ENCODE data around the gene ADARB2.
"Not testable (repeated sequence)": the region's sequence is repeated elsewhere in the genome, so short reads cannot be mapped to it uniquely, and the experiment has no call there.

The ADARB2 gene

DNA sequence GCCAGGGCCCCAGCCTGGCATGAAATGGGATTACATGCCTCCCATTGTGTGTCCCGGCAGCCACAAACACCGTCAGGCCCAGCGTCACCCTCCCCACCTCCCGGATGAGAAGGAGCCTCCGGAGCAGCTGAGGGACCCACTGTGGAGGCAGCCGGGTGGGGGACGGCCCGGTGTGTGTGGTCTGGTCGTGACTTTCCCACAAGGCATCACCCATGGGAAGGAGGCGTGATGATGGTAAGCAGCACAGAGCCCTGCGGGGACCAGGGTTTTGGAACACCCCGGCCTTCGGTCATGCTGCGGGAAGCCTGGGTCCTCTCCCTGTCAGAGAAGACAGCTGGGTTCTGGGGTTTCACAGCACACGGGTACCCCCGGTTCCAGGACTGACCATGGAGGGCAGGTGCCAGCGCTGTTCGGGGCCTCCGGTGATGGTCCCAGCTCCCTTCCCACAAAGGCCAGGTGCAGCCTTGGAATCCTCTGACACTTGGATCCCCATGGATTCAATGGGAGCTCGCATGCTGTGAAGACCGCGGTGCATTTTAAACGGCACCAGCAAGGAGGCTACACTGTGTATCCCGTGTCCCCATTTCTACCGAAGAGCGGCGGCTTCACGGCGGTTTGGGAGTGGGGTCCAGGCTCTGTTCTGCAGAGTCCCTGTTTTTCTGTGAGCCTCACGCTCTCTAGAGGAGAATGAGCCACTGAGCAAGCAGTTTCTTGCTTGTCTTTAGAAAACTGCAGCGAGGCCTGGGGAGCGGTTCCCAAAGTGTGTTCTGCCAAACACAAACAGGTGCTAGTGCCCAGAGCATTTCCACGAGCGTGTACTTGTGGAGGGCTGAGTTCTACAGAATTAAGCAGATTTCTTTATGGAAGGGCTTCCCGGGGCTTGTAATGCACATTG lies 336.0 kb downstream of the ADARB2 start:
- no peak for DNase-seq

DNA sequence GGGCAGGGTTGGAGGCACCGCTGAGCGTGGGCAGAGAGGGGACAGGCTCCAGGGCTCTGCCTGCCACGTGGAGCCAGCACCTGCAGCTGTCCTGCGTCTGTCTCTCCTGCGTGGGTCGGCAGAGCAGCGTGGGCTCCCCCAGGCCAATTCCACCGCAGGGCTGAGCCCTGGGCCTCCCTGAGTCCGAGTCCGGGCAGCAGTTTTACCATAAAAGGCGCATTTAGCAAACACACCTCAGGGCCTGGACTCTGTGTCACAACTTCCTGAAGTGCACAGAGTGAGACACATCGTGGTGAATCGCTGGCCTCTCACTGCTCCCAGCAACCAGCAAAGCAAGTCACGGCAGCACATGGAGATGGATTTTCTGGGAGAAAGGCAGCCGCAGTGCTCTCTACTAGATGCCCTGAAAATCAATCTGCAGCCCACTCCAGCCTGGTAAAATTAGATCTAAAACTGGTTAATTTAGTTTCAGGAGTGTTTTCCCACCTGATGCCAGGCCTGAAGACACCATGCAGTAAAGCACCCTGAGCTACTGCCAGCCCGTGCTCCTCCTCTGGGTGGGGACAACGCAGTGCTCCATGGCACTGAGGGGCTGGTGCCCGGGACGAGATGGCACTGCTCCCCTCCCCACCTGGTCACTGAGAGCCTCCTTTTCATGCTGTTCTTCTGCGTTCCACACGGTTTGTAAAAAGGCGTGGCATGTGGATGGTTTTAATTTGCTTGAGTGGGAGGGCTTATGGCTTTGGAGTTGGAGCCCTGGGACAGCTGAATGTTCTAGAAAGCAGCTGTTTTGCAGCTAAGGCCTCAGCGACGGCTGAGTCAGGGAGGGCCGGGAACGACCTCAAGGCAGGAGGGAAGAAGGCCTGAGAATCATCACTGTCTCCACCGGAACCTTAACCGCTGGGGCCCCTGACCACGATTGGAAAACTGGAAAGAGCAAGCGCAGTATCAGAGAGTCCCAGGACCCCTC lies 336.9 kb downstream of the ADARB2 start:
- DNase-seq: no peak

DNA sequence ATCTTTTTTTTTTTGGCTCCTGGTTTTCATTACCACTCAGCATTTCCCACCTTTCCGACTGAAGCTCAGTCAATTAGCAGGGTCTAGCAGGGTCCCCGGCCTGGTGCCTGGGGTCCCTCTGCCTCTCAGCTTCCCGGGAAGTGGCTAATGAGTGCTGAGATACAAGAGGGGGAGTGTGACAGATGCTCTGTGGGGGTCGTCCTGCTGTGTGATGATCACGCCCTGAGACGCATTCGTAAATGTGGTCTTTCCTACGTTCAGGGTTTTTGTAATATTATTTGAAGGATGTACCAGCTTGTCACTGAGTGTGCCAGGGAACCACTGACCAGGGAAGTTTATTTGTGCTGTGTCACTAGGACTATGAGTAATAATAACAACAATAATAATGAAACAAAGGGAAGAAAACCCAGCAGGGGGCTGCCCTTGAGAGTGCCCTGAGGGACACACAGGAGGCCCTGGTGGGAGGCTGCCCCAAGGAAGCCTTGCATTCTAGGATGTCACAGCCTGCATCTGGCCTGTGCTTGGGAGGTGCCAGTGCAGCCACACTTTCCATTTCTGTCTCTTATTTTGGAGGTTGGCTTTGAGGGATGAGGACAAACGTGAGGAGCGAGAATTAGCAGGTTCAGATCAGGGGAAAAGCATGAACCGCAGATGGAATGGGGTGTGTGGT lies 337.8 kb downstream of the ADARB2 start:
- DNase-seq: no peak

DNA sequence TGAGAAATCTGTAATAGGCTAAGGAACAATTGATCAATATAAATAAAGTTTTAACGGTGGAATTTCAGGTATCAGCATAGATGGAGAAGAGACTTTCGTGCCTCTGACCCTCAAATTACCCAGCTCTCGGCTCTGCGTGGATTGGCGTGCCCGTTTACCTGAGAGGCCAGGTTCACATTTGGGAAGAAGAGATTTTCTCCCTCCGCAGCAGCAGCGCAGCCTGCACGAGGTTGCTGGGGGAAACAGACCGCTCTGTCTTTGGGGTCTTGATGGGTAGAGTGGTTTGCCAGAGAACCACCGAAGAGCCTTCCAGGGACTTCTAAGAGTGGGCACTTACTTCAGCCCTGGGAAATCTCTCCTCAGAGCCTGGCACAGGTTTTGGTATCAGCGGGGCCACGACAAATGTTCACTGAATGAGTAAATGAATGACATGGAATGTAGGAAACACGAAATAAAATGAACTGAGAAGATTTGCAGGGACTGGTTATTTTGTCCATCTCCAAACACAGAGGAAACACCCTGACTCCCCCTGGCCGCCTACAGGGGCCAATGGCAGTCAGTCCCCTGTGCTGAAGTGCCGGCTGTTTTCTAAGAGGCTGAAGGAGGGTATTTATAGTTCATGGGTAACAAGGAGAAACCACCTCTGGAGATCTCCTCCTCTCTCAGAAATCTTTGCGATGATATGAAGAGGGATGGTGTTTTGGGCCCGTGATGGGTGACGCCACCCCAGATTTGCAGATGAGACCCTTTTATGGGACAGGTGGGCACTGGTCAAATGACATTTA lies 338.5 kb downstream of the ADARB2 start:
- DNase-seq: no peak

DNA sequence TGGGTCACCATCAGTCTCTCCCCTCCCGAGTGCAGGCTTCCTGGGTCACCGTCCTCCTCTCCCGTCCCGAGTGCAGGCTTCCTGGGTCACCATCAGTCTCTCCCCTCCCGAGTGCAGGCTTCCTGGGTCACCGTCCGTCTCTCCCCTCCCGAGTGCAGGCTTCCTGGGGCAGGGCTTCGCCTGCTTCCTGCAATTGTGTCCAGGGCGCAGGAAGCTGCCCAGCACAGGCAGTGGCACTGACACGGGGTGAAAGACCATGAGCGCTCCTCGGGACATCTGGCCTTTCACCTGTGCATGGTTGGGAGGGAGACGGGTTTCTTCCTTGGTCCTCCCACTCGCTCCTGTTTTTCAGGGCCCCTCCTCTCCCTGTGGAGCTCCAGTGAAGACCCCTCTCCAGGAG lies 339.2 kb downstream of the ADARB2 start:
- not testable (repeated sequence) for DNase-seq

DNA sequence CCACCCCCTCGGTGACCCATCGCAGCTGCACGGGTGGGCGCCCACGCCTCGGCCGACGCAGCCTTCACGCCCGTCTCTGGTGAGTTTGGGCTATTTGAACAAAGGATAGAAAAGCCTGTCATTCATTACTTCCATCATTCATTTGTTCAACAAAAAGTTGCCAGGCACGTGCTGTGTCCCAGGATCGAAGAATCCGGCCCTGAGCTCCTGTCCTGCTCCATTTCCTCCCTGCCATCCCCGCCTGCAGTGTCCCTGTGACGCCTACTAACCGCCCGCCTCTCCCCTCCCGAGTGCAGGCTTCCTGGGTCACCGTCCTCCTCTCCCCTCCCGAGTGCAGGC lies 341.1 kb downstream of the ADARB2 start:
- no peak for DNase-seq

DNA sequence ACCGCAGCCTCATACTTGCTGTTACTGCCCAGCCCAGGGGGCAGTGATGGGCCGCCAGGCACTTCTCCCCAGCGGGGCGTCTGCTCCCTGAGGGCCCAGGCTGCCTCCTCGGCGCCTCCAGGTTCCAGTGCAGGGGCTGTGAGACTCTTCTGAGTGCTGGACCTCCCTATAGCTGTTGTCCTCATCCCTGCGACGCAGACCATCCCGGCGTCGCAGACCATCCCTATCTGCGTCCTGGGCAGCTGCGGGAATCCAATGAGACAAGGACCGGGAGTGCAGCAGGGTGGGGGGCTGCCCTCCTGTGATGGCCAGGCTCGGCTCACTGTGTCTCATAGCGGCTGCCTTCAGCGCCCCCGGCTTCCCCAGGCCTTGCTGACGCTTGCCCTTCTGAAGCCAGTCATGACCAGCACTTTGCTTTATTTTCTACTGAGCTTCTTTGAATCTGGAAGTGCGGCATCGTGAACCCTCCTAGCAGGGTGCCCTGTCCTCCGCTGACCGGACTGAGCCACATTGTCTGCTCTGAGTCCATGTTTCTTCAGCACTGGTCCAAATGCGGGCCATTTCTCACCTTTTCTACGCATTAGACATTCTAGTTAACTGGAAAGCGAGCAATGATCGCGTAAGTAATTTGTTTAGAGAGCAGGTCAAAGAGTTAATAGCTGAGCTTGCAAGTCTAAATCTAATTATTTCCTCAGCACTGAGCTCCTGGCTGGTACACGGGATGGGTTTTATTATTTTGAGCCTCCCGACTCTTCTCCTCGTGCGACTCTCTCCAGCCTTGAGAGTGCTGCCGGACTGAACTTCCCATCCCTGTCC lies 341.6 kb downstream of the ADARB2 start:
- no peak for DNase-seq

DNA sequence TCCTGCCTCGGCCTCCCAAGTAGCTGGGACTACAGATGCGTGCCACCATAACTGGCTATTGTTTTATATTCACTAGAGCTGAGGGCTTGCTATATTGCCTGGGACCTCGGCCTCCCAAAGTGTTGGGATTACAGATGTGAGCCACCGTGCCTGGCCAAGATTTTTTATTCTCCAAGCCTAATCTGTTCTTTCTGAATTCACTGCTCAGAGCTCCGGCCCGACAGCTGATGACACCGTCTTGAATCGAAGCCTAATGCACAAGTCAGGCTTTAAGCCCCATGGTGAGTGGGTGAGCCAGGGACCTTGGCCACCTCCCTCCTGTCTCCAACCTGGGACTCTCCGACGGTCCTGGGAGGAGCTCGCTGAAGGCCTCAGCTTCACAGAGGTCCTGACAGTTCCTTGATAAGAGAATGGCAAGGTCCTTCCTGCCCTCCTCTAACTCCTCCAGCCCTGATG lies 342.3 kb downstream of the ADARB2 start:
- no peak for DNase-seq

DNA sequence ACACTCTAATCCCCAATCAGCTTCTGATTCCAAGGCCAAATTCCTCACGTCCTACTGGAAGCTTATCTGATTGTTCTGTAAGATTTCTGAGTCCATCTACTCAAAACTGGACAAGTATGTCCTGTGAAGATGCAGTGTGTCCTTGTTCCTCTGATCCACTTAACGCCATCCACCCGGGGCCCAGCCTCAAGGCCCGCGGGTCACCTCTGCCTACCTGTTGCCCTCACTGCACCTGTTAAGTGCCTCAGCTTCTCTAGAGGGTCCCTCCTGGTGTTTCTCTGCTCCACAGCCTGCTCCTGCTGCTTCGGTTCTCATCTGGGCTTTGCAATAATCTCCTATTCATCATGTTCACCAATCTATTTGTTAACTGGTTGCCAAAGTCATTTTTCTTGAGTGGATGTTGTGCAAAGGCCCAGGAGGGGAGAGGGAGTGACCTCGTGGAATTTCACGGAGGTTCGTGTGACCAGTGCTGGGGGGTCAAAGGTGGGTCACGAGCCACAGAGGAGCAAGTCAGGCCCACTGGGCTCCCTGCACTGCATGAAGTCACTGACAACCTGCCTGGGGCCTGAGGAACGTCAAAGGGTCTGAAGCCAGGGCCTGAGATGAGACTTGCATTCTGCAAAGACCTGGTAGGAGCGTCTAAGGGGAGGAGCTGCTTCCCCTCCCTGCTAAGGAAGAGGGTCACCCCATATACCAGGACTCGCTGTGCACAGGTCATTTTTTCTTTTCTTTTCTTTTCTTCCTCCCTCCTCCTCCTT lies 343.0 kb downstream of the ADARB2 start:
- no peak for DNase-seq

DNA sequence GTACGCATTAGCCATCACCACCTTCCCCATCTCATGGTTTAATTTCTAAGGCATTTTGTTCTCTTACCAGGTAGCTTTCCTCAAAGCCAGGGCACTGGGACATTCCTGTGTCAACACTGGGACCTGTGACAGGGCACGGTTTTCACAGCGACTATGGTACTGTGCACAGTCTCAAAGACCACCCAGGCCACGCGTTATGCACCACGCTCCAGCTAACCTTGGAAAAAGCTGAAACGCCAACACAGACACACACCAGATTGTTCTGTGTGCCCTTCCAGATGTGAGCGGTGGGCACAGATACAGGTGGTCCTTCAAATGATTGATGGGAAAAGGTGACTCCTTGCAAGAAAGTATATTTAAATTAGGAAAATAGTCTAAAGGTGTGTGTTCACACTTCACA lies 343.8 kb downstream of the ADARB2 start:
- DNase-seq: no peak

DNA sequence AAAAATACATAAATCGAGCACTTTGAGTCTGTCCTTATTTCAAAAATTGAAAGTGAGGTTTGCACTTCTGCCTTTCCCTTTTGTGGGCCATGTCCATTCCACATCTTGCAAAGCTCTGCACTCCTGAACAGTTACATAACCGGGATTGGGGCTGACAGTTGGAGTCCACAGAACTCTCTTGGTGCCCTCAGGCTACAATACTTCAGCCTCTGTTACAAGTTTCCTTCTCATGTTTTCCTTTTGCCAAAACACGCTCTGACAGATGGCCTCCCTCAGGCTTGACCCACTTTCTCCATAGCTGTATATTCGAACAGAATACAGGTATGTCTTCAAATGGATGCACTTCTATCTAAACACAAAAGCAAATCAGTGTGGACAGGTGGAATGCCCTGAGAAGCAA lies 345.2 kb downstream of the ADARB2 start:
- DNase-seq: no peak

DNA sequence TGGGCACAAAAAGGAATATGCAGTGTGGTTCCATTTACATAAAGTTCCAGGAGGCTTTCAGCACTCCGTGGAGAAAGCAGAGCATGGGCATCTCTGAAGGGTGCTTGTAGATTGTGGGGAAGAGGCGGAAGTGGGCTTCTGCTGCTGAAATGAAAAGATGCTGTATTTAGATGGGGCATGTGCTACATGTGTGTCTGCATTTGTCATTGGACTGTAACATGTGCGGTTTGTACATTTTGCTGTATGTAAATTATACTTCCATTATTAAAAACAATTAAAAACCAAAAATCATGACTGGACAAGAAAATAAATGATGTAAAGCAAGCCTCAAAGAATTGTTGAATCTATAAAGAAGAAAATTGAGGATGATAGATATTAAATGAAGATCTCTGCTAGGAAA lies 347.1 kb downstream of the ADARB2 start:
- DNase-seq: no peak

DNA sequence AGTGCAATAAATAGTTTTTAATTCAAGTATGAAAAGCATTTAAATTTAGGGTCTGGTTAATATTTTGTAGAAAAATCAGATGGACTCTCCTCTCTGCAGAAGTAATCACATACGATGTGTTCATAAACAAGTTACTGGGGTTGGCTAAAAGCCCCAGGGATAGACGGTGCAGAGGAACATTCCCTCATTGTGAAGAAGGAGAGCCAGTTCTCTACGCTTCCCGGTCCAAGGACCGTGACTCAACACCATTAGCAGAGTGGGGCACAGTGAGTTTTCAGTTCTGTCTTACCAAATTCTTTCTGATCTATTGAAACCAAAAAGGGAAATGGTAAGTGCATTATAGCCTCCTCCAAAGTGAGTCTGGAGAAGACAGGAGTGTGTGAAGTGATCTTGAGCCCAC lies 353.3 kb downstream of the ADARB2 start:
- DNase-seq: no peak

DNA sequence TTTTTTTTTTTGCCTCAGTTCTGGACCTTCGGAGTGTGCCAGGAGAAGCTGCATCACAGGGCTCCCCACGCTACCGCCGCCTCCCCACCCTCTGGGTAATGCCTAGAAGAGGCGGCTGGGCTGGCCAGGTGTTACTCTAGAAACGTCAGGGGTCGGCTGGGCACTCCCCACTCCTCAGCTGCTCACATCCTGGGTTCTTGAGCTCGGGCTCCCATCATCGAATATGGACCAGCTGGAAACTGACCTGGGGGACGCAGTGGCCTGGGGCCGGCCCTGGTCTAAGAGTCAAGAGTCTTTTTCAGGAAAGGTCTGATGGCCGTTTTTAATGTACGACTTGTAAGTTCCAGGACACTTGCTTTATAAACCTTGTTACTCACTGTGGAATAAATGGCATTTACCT lies 354.6 kb downstream of the ADARB2 start:
- no peak for DNase-seq

DNA sequence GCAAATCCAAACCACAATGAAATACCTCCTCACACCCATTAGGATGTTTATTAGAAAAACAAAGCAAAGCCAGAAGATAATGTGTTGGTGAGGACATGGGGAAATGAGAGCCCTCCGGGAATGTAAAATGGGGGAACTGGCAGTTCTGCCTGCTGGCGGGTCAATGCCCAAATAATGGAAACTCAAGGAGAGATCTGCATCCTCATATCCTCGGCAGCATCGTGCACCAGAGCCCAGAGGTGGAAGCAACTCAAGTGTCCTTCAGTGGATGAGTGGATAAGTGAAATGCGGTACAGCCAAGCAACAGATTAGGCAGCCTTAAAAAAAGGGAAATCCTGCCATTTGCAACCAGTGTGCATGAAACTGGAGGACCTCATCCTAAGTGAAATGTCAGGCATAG lies 356.0 kb downstream of the ADARB2 start:
- DNase-seq: no peak

DNA sequence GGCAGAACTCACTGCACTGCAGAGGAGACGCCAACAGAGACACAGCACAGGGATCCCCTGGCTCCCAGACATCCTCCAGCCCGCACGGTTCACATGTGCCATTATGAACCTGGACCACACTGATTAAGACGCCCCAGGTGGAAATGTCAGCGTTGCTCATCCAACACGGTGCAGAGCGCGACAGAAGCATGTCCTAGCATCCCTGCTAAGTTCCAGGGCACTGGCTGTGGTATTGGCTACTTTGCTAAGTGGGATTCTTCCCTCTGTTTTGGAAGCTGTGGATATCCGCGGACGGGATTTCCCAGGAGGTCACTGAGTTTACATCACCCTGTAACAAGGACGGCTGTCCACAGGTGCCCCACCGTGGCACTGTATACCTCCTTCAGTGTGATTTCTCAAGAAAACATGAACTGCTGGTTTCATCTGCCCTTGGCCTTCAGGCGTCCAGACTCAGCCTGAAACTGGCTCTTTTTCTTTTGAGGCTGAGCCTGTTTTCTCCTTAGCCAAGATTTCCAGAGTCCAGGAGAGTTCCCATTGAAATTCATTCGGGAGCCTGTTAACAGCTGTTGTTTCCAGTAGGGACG lies 357.1 kb downstream of the ADARB2 start:
- DNase-seq: no peak

DNA sequence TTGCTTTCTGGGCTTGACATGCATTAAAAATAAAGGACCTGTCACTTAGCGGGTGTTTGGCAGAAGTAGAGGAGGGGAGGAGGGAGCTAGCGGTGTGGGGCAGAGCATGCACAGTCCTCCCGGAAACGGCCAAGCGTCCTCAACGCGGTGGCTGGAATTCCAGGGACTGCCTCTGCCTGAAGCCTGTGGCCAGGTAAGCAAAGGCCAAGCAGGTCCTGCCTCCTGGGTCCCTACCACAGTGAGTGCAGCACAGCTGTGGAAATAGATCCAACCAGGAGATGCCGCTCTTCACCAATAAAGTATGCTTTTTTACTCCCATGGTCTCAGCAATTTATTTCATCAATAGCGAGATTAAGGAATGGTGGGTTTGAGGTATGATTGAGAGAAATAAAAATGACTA lies 357.7 kb downstream of the ADARB2 start:
- DNase-seq: no peak

DNA sequence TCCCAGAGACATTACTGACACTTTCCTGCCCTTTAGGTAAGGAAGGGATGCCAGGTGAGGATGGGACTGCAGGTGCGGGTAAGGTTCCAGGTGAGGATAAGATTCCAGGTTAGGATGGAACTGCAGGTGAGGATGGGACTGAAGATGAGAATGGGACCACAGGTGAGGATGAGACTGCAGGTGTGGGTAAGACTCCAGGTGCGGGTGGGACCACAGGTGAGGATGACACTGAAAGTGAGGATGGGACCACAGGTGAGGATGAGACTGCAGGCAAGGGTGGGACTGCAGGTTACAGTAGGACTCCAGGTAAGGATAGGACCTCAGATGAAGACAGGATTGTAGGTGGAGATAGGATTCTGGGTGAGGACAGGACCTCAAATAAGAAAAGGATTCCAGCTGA lies 358.9 kb downstream of the ADARB2 start:
- no peak for DNase-seq

DNA sequence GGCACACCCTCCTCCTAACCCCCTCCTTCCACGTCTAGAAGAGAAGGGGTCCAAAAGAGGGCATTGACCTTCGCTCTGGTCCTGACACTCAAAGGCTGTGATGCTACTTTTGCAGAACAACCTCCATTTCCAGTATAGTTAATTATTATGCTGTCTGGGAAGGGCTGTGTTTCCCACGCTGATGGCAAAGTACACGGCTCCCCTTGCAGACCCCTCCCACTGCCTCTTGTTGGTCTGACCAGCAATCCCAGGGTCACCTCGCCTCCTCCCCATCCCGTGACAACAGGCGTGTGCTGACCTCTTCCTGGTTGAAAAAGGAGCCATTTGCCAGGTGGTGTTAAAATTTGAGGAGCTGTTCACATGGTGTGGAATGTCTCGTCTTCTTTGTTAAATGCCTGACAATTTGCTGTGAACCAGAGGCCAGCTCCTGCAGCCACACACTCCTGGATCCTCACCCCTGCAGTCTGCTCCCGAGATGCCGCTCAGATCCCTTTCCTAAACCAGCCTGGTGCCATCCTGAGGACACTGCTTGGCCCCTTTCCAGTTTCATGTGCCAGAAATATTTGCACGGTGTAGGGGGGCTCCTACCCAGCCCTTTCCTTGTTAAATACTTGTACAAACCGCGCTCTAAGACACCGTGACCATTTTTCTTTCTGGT lies 359.5 kb downstream of the ADARB2 start:
- no peak for DNase-seq

DNA sequence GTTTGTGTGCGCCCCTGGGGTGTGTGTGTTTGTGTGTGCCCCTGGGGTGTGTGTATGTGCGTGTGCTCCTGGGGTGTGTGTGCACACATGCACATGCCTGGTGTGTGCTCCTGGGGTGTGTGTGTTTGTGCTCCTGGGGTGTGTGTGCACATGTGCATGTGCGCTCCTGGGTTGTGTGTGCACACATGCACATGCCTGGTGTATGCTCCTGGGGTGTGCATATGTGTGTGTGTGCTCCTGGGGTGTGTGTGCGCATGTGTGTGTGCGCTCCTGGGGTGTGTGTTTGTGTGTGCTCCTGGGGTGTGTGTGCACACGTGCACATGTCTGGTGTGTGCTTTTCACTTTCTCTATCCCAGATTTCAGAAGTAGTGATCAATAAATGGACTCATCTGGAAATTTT lies 360.1 kb downstream of the ADARB2 start:
- DNase-seq: no peak

All from activated CD4-positive, alpha-beta T cell treated with anti-CD3 and anti-CD28 coated beads, Interleukin-2, amount 50 U/mL, for 48 hours (primary cell).